Activated T-helper 2 cell treated with anti-CD3 and anti-CD28 coated beads, Interferon-gamma antibody, Interleukin-2, Interleukin-4, amounts not matched to agents 10 μg/mL and 5 μg/mL and 100 μg/mL, durations not matched to agents 14 hours and 24 hours and 36 hours (primary cell): ENCODE measurements around the gene DOK3. TPM values are rescaled to one million over a fixed set of nuclear protein-coding genes. Genes with fewer than 3 reads are reported as not detected.

Experiments
- DNase-seq: peaks from one replicate; pipeline ENCODE4 v3.0.0; 2021; ENCODE audit warnings: low spot score
- H3K27ac Mint-ChIP-seq: one replicate; pipeline ENCODE4 v1.8.0; 2021; ENCODE audit warnings: mixed read lengths
- H3K27me3 Mint-ChIP-seq: one replicate; pipeline ENCODE4 v1.8.0; 2021; ENCODE audit warnings: low read depth, mixed read lengths
- H3K36me3 Mint-ChIP-seq: one replicate; pipeline ENCODE4 v1.8.0; 2021; ENCODE audit warnings: low read depth, mixed read lengths
- H3K4me1 Mint-ChIP-seq: one replicate; pipeline ENCODE4 v1.8.0; 2021; ENCODE audit warnings: low read depth, mixed read lengths
- H3K4me3 Mint-ChIP-seq: one replicate; pipeline ENCODE4 v1.8.0; 2021; ENCODE audit warnings: low read depth, mild to moderate bottlenecking, moderate library complexity, mixed read lengths
- H3K9me3 Mint-ChIP-seq: one replicate; pipeline ENCODE4 v1.8.0; 2021; ENCODE audit warnings: mixed read lengths
- intact Hi-C: fragments of 100-400 bp; cut with micrococcal nuclease; formaldehyde crosslinking; loops from one replicate; pipeline ENCODE4 v1.15.1; 2023
- total RNA-seq: library from RNA; stranded (reverse); gene quantifications from 2 replicates; pipeline ENCODE4 v1.2.3, GENCODE V29; 2022

Gene DOK3
- total RNA-seq, 1 donor from 2014 or later = 3.3 TPM

DNA sequence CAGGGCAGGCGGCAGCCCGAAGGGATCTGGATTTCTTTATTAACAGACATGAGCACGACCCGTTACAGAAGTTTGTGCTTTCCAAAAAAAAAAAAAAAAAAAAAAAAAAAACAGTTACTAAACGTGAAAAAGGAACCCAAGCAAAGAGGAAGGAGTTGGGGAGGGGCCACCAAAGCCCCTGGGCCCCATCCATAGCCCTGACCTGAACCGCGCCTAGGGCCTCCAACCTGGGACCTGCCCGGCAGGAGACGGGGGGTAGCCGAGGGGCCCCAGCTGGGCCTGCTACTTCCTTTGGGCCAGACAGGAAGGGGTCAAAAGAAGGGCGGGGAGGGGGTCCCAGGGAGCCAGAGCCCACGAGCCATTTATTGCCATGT, 53.0 kb downstream of the DOK3 start:
- H3K27ac Mint-ChIP-seq = no peak overlapping the region
- peaks cover 8% of the 10 kb centered on the region for H3K27me3 Mint-ChIP-seq
- peaks cover 2% of the 10 kb centered on the region for H3K36me3 Mint-ChIP-seq
- intact Hi-C loops = loop anchor here (1.0 kb wide), 3 partner anchors 27 to 53 kb away; partner anchors contain the start of gene PDLIM7
- no peak for DNase-seq
- peaks cover 20% of the 10 kb centered on the region for H3K4me1 Mint-ChIP-seq
- H3K9me3 Mint-ChIP-seq = no peaks in the 10 kb centered on the region
- no peak overlapping the region for H3K4me3 Mint-ChIP-seq

DNA sequence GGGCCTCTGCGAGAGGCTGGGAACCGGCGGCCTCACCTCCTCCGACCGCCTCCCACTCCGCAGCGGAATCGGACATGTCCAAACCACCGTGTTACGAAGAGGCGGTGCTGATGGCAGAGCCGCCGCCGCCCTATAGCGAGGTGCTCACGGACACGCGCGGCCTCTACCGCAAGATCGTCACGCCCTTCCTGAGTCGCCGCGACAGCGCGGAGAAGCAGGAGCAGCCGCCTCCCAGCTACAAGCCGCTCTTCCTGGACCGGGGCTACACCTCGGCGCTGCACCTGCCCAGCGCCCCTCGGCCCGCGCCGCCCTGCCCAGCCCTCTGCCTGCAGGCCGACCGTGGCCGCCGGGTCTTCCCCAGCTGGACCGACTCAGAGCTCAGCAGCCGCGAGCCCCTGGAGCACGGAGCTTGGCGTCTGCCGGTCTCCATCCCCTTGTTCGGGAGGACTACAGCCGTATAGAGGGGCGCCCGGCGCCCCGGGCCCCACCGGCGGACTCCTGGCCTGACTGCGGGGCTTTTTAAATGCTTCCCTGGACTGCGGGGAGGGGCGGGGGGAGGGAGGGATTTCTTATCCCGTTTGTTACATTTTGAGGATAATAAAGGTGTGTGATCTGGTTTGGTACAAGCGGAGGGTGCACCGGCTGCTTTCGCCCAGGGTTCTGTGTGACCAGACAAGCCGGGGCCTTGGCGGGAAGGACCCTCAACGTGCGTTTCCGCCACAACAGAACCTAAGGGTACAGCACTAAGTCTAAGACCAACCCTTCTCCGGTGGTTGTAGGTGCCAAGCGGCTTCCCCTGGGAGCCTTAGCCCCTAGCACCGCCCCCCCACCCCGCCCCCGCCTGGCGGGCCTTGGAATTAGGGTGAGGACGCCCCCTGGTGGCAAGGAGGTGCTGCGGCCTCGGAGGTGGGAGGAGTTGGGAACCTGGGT, 53.7 kb downstream of the DOK3 start:
- Mint-ChIP-seq H3K4me3 (peak overlapping the region; percentile 84), H3K9me3 (no peaks in the 10 kb centered on the region), H3K27me3 (peaks cover 8% of the 10 kb centered on the region), H3K27ac (peak overlapping the region; percentile 76), H3K4me1 (peaks cover 17% of the 10 kb centered on the region), H3K36me3 (peaks cover 2% of the 10 kb centered on the region)
- DNase-seq = peak; percentile 82
- intact Hi-C loops = loop anchor here (1.0 kb wide), 5 partner anchors 27 to 144 kb away; partner anchors contain the start of genes GRK6 and PDLIM7

DNA sequence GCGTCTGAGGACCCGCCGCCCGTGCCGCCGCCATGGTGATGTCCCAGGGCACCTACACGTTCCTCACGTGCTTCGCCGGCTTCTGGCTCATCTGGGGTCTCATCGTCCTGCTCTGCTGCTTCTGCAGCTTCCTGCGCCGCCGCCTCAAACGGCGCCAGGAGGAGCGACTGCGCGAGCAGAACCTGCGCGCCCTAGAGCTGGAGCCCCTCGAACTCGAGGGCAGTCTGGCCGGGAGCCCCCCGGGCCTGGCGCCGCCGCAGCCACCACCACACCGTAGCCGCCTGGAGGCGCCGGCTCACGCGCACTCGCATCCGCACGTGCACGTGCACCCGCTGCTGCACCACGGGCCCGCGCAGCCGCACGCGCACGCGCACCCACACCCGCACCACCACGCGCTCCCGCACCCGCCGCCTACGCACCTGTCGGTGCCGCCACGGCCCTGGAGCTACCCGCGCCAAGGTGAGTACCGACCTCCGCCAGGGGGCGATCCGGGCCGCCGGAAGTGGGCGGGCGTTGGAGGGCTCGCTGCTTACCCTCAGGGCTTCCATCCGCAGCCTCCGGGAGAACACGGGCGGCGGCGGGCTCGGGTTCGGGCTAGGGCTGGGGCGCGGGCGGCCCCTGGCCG, 54.5 kb downstream of the DOK3 start:
- peak; percentile 89 for DNase-seq
- peaks cover 8% of the 10 kb centered on the region for H3K27me3 Mint-ChIP-seq
- H3K9me3 Mint-ChIP-seq = no peaks in the 10 kb centered on the region
- peak overlapping the region; percentile 84 for H3K4me3 Mint-ChIP-seq
- no peak overlapping the region for H3K27ac Mint-ChIP-seq
- intact Hi-C loops = loop anchor here (1.0 kb wide), 2 partner anchors 29 to 143 kb away; partner anchors contain the start of gene GRK6
- peaks cover 2% of the 10 kb centered on the region for H3K36me3 Mint-ChIP-seq
- H3K4me1 Mint-ChIP-seq = peaks cover 17% of the 10 kb centered on the region

DNA sequence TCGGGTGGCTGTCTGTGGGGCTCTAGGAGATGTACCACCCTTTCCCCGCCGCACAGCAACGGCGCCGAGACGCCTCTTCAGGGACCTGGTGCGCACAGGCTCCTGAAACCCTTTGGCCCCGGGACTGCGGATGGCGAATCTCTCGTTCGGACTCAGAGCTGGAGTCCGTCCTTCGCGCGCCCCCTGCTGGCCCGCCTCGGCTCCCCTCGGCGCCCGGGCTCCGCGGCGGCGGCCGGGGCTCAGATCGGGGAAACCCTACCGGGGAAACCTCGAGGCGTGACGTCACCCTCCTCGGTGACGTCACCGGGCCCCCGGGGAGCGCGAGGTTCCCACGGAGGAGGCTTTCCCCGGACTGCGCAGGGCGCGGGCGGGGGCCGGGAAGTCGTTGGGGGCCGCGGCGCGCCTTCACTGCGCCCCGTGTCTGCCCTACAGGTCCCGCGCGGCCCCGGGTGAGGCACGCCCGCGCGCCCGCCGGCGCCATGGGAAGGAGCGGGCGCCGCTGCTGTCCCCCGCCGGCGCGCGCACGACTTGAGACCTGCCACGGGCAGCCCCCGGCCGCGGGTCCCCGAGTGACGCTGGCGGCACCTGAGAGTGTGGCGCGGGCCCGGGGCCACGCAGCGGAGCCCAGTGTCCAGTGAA, 55.1 kb downstream of the DOK3 start:
- peaks cover 2% of the 10 kb centered on the region for H3K36me3 Mint-ChIP-seq
- H3K9me3 Mint-ChIP-seq = no peaks in the 10 kb centered on the region

DNA sequence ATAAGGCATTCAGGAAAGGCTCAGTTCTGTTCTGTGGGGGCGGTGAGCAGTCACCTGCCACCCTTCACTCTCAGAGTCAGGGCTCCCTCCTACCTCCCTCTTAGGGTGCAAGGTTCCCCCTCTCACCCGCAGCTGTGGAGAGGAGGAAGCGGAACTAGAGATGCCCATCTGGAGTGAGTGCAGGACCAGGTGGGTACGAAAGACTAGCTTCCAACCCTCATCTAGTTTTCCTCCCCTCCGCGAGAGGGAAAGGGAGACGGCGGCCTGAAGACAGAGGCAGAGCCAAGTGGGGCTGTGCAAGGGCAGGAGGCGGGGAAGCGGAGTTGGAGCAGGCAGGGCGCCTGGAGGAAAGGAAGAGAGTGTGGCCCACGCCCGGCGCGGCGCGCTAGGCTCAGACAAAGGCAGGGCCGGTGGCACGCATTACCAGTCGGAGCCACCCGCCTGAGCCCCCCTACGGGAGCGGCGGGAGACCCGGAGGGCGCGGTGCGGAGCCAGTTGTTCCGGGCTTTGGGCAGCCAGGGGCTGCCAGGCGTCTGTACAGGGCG, 55.7 kb downstream of the DOK3 start:
- DNase-seq = no peak
- H3K36me3 Mint-ChIP-seq = peaks cover 2% of the 10 kb centered on the region
- H3K27me3 Mint-ChIP-seq = peaks cover 8% of the 10 kb centered on the region
- H3K27ac Mint-ChIP-seq = peak overlapping the region; percentile 82
- peak overlapping the region; percentile 80 for H3K4me3 Mint-ChIP-seq
- peaks cover 17% of the 10 kb centered on the region for H3K4me1 Mint-ChIP-seq
- intact Hi-C loops = loop anchor here (1.0 kb wide), 1 partner anchor 64 kb away; no protein-coding TSS in a partner anchor
- no peaks in the 10 kb centered on the region for H3K9me3 Mint-ChIP-seq

More for the DNA sequence above, 55.1 kb downstream of the DOK3 start:
- H3K4me1 Mint-ChIP-seq = peaks cover 17% of the 10 kb centered on the region
- intact Hi-C loops = loop anchor here (1.0 kb wide), 3 partner anchors 28 to 142 kb away; partner anchors contain the start of gene GRK6
- H3K4me3 Mint-ChIP-seq = peak overlapping the region; percentile 84
- peak; percentile 89 for DNase-seq
- peaks cover 8% of the 10 kb centered on the region for H3K27me3 Mint-ChIP-seq
- H3K27ac Mint-ChIP-seq = no peak overlapping the region

DNA sequence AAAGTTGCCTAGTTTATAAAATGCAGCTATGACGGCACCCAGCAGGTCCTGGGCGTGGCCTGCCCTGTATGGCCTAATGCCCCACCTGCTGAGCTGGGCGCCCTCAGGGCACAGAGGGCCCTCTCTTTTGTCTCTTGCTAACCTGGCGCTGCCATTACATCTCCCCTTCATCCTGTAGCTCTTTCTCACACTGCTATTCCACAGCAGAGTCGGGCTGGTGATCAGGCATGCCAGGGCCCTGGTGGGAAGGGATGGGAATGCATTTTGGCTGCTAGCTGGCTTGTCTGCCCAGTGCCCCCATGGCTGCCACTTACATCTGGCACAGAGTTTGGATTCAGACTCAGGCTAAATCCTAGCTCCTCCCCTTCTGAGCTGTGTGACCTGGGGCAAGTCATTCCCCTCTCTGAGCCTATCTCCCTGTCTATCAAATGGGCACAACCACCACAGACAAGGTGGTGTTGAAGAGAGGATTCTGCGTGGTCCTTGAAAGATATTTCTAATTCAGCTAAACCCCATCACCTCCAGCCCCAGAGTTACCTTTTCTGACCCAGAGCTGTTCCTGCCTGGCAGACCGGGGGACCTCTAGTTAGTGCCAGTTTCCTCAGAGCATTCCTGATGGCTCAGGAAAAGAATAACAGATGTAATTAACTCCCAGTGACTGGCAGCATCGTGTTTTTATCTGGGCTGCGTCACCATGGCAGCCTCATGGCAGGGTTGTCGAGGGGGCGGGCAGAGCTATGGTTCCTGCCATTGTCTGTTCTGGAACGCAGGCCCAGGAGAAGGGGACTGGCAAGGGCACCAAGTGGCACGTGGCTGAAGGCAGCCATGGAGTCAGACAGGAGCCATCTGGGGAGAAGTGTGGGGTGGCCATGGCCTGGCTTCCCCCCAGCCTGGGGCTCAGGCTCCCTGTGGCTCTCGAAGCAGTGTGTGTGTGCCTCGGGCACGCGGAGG, 56.7 kb downstream of the DOK3 start:
- no peak for DNase-seq
- Mint-ChIP-seq H3K4me3 (no peak overlapping the region), H3K27ac (no peak overlapping the region), H3K4me1 (peaks cover 23% of the 10 kb centered on the region), H3K36me3 (peaks cover 2% of the 10 kb centered on the region), H3K27me3 (peaks cover 10% of the 10 kb centered on the region), H3K9me3 (no peaks in the 10 kb centered on the region)
- intact Hi-C loops = no loop called here

Other genes with a start within 250 kb of the DOK3 start
- gene RAB24, start 206.1 kb downstream of the DOK3 start, total RNA-seq = 17.7 and 19.0 TPM in 2 replicates
- gene PRELID1, start 206.0 kb downstream of the DOK3 start, total RNA-seq = 223 and 229 TPM in 2 replicates
- gene MXD3, start 197.9 kb downstream of the DOK3 start, total RNA-seq = 12.8 and 13.9 TPM in 2 replicates
- gene LMAN2, start 158.2 kb downstream of the DOK3 start, total RNA-seq = 130 and 137 TPM in 2 replicates
- gene RGS14, start 151.9 kb downstream of the DOK3 start, total RNA-seq = 36.2 and 40.5 TPM in 2 replicates
- gene SLC34A1, start 125.4 kb downstream of the DOK3 start, total RNA-seq = not detected in 2 replicates
- gene PFN3, start 109.2 kb downstream of the DOK3 start, total RNA-seq = not detected in 2 replicates
- 3.5 and 5.8 TPM in 2 replicates for gene F12, start 100.3 kb downstream of the DOK3 start, total RNA-seq
- 131 and 134 TPM in 2 replicates for gene GRK6, start 83.2 kb downstream of the DOK3 start, total RNA-seq
- 12.1 and 13.0 TPM in 2 replicates for gene PRR7, start 63.0 kb downstream of the DOK3 start, total RNA-seq
- gene DBN1, start 36.2 kb downstream of the DOK3 start, total RNA-seq = 28.7 and 32.9 TPM in 2 replicates
- gene PDLIM7, start 12.2 kb downstream of the DOK3 start, total RNA-seq = 85.4 and 86.9 TPM in 2 replicates
- 138 and 144 TPM in 2 replicates for gene DDX41, start 7.1 kb upstream of the DOK3 start, total RNA-seq
- 75.8 and 81.0 TPM in 2 replicates for gene FAM193B, start 44.7 kb upstream of the DOK3 start, total RNA-seq
- 174 and 175 TPM in 2 replicates for gene TMED9, start 82.4 kb upstream of the DOK3 start, total RNA-seq
- 20.9 and 22.1 TPM in 2 replicates for gene B4GALT7, start 90.3 kb upstream of the DOK3 start, total RNA-seq